NCI-H2107 (cell line): ENCODE data around the gene C19orf33.
A peak's percentile ranks its signal among the peaks of the same experiment; 100 is the strongest.
"Not testable (repeated sequence)": the region's sequence is repeated elsewhere in the genome, so short reads cannot be mapped to it uniquely, and the experiment has no call there.

Experiments
- DNase-seq: peaks from one replicate; lab custom pipeline; 2025; lab: John Stamatoyannopoulos, UW

Gene C19orf33

DNA sequence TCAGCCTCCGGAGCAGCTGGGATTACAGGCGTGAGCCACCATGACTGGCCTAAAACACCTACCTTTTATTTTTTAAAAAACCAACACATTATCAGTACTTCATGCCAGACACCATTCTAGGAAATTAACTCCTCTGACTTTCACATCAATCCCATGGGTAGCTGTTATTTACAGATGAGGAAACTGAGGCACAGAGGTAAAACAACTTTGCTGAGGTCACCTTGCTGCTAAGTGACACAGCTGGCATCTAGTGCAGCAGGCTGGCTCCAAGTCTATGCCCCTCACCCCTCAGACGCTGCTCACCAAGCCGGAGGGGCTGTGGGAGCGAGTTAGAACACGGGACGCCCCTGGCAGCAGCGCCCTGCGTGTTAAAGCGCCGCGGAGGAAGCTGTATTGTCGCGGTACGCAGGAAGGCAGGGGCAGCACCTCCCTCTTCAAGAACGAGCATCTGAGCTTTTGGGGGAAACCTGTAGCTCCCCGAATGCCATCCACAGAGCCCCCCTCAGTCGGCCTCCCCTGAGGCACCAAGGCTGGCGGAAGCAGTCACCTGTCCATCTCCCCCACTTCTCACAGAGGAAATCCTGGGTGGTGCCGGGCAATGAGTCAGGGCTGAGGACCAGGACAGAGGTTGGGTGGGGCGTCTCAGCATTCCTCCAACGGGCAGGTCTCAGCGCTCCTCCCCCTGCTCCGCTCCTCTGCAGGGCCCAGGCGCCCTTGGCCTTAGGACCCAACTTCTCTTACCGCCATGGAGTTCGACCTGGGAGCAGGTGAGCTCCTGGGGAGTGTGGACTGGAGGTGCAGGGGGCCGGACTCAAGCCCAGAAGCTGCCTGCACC lies at the start of gene C19orf33:
Gene C19orf33 (plus strand): TSS at position 735 of the 835 bp plus-strand sequence. CDS start 11 bp downstream, at position 746.
- no peak for DNase-seq

GRCh38 chr19:38255383-38256014 lies 48.6 kb upstream of the C19orf33 start:
- DNase-seq: no peak

- not testable (repeated sequence) for DNase-seq
Measured at GRCh38 chr19:38261942-38262341, 42.1 kb upstream of the C19orf33 start.

DNA sequence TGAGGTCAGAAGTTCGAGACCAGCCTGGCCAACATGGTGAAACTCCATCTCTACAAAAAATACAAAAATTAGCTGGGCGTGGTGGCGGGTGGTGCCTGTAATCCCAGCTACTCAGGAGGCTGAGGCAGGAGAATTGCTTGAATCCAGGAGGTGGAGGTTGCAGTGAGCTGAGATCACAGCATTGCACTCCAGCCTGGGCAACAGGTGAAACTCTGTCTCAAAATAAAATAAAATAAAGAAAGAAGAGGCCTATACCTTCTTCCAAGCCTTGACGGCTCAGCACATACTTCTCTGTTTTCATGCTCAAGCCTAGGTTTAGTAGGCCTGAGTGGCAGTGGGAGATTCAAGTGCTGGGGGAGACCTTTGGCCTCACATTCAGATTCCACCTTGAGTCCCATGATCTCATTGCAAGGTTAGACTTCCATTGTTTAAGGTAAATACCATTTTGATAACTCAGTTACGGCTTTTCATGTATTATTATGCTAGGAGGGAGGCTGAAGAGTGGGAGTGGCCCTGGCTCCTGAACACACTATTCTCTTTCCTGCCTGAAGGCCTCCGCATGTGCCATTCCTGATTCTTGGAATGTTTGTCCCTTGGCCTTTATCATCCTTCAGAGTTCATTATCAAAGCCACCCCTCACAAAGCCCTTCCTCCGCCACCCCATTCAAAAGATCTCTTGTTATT lies 41.3 kb upstream of the C19orf33 start:
- no peak for DNase-seq

GRCh38 chr19:38263689-38264485 lies 40.2 kb upstream of the C19orf33 start:
- DNase-seq: peak; percentile 94

- DNase-seq: peak; percentile 84
Measured at GRCh38 chr19:38264486-38265212, 39.4 kb upstream of the C19orf33 start, which contains the start of gene SPINT2. Gene SPINT2 (plus strand): TSS chr19:38264573. CDS start chr19:38264893, 320 bp downstream.

GRCh38 chr19:38265213-38265861 lies 38.7 kb upstream of the C19orf33 start:
- DNase-seq: no peak

GRCh38 chr19:38265921-38266429 lies 38.1 kb upstream of the C19orf33 start:
- DNase-seq: no peak

- DNase-seq: no peak
Measured at GRCh38 chr19:38266981-38267597, 37.0 kb upstream of the C19orf33 start.

DNA sequence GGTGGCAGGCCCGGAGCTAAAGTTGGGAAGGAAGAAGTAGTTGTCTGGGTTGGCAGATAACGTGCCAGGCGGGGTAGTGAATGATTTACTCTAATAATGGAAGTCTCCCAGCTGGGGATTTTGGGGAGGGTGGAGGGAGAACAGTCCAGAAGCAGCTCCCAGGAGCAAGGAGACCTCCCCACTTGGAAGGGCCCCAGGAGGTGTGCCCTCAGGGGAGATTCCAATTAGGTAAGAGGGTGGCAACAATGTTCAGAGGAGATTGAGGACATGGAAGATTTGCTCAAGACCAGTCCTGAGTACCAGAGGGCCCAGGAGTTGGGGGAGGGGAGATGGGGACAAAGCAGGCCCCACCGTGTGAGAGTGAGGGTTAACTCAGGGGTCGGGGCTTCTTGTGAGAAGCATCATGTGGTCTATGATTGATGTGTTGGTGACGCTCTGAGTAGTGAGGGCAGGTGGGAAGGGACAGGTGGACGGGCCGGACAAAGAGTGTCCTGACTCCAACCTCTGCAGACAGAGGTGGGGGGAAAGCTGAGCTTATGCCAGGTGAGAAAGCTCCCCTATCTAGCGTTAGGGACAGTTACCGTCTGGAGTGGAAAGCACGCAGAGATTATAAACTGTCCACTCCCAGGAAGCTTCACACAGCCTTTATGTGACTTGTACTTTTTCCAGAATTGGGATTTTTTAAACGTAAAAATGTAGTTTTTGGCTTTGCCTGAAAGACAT lies 36.1 kb upstream of the C19orf33 start:
- DNase-seq: no peak

- no peak for DNase-seq
Measured at GRCh38 chr19:38268539-38268938, 35.5 kb upstream of the C19orf33 start.

GRCh38 chr19:38270587-38271167 lies 33.4 kb upstream of the C19orf33 start:
- no peak for DNase-seq

DNA sequence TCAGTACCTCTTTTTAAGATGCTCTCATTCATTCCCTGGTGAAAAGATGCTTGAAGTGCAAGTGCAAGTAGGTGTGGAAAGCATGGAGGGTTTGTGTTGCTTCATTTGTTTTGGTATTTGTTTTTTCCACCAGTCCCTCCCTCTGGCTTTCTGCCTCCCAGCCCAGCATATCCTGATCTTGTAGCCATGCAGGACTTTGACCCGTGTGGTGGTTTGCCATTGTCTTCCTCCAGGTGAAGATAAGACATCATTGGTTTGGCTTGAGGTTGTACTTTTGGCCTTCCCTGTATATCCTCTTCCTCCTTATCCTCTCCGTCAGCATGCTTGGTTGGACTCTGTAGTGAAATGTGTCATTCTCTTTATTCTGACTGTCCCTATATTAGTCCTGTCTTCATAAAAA lies 30.6 kb upstream of the C19orf33 start:
- no peak for DNase-seq

DNA sequence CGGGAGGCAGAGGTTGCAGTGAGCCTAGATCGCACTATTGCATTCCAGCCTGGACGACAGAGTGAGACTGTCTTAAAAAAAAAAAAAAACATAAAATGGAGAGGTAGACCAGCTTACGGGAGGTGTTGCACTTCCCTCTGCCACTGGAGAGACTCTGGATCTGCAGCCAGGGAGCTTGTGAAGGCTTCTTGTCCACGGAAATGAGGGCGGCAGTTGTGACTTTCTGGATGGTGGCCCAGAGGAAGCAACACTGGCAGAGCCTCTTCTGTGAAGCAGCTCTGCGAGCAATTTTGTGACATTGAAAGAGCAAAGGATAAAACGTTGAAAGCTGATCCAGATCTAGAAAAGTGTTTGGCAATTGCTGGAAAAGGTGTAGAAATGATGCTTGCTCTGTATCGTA lies 29.3 kb upstream of the C19orf33 start:
- no peak for DNase-seq

GRCh38 chr19:38276942-38277517 lies 27.0 kb upstream of the C19orf33 start:
- DNase-seq: no peak

GRCh38 chr19:38277549-38277948 lies 26.5 kb upstream of the C19orf33 start:
- no peak for DNase-seq

- DNase-seq: no peak
Measured at GRCh38 chr19:38277969-38278680, 25.9 kb upstream of the C19orf33 start.

DNA sequence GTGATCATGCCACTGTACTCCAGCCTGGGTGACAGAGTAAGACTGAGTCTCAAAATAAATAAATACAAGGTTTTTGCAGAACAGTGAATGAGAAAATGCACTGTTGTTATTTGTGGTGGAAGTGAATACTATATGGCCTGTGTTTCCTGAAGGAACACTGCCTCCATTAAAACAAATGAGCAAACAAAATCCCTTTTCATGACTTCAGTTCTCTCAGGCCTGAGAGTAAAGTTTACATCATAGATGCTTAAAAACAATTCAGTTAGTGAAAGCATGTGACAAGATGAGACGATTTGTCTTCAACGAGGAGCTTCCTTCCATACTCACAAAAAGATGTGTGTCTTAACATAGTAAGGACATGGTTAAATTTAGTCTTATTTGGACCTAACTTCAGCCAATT lies 25.3 kb upstream of the C19orf33 start:
- DNase-seq: no peak
